RWPE1 (cell line): ENCODE results near the gene SEC14L1.

ENCODE experiments used
- CTCF ChIA-PET: fragments of 350-600 bp; sonication (Branson Sonifier 250); formaldehyde crosslinking; extraction: SDS; loops from one replicate; lab custom pipeline; 2021; lab: Yijun Ruan, JAX
- POLR2A ChIA-PET: fragments of 400-600 bp; formaldehyde crosslinking; extraction: SDS; loops from one replicate; lab custom pipeline; 2020; ENCODE audit warnings: antibody characterized with exemption; ENCODE audit not compliant: low non-redundant PET; lab: Yijun Ruan, JAX
- DNase-seq: peaks from one replicate; pipeline ENCODE4 v3.0.0; 2012; ENCODE audit warnings: low spot score
- H3K27ac ChIP-seq: fragments of 450-650 bp; 2 replicates; pipeline ENCODE4 v1.5.1; 2017
- TF ChIP-seq, protein P1 (sequence below): fragments of 450-650 bp; conservative IDR thresholded peaks from 2 replicates; pipeline ENCODE4 v1.5.1; 2017; ENCODE audit warnings: low read depth, mild to moderate bottlenecking

The SEC14L1 gene

DNA sequence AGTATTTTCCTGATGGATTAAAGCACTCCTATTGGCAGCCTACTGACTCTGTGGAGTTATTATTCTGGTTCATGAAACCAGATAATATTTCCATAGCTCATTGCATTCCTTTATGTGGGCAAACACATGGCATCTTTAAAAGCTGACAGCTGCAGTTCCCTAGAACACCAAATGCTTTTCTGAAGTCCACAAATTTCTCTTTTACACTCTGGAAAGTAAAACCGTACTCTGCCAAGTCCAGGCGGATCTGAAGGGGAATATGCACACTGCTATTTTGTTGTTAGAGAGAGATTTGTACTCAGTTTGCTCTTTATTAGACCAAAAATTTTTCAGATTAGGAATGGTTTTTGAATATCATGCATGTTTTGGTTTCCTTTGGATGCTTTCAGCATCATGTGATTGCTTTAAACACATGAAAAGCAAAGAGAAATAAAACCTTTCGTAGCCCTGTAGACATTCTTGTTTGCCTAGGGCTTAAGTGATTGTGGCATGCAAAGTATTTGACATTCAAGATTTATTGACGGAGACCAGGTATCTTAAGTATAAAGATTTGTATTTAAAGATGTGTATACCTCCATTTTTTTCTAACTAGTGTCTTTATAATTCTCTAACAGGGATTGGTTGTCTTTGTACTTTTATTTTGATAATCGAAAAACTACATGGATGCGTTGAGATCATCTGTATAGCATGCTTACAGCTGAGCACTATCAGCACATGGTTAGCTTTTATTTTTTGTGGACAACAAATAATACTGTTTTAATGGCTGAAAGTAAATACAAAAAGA, 19.5 kb downstream of the SEC14L1 start:
- CTCF ChIA-PET = interaction anchor here (0.6 kb wide), 3 partner anchors 23 to 422 kb away, joined by 3 to 5 read pairs (median 3); partner anchors contain the start of gene MFSD11

DNA sequence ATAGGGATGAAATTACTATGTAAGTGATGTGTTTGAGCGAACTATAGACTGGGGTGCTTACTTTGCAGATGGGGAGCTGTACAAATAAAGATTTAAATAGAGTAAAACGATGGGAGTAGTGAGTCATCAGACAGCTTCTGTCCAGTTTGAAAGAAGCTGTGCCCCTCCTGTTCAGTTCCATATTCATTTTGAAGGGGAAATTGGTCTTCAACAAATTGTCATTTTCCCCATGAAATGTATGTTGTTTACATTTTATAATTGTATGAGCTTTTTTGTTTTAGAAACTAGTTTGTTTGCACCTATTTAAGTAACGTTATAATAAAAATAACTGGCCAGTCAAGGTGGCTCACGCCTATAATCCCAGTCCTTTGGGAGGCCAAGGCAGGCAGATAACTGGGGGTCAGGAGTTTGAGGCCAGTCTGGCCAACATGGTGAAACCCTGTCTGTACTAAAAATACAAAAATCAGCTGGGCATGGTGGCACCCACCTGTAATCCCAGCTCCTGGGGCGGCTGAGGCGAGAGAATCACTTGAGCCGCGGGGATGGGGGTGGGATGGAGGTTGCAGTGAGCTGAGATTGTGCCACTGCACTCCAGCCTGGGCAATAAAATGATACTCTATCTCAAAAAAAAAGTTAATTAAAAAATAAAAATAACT, 20.2 kb downstream of the SEC14L1 start:
- POLR2A ChIA-PET = no interaction called here
- no peak for DNase-seq
- TF ChIP-seq, protein P1, sequence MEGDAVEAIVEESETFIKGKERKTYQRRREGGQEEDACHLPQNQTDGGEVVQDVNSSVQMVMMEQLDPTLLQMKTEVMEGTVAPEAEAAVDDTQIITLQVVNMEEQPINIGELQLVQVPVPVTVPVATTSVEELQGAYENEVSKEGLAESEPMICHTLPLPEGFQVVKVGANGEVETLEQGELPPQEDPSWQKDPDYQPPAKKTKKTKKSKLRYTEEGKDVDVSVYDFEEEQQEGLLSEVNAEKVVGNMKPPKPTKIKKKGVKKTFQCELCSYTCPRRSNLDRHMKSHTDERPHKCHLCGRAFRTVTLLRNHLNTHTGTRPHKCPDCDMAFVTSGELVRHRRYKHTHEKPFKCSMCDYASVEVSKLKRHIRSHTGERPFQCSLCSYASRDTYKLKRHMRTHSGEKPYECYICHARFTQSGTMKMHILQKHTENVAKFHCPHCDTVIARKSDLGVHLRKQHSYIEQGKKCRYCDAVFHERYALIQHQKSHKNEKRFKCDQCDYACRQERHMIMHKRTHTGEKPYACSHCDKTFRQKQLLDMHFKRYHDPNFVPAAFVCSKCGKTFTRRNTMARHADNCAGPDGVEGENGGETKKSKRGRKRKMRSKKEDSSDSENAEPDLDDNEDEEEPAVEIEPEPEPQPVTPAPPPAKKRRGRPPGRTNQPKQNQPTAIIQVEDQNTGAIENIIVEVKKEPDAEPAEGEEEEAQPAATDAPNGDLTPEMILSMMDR = no peak
- CTCF ChIA-PET = interaction anchor here (0.6 kb wide), 2 partner anchors 423 to 433 kb away, joined by 5 read pairs; partner anchors contain the start of gene MFSD11
- no peak overlapping the region for H3K27ac ChIP-seq

More for the DNA sequence above, 19.5 kb downstream of the SEC14L1 start:
- POLR2A ChIA-PET = no interaction called here
- TF ChIP-seq, protein P1 = no peak
- no peak overlapping the region for H3K27ac ChIP-seq
- DNase-seq = no peak

DNA sequence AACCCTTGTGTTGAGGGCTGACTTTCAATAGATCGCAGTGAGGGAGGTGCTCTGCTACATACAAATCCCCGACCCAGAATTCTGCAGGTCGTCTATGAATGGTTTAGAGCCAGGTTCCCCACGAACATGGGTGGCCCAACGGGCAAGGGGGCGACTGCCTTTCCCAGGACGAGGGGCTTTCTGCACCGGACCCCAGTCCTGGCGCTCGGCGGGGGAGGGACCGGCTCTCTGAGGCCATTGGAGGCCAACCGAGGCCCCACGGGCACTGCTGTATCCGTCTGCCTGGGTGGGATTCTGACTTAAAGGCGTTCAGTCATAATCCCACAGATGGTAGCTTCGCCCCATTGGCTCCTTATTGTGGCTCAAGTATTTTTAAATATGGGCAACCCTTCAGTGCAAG, 21.2 kb downstream of the SEC14L1 start:
- POLR2A ChIA-PET = no interaction called here

DNA sequence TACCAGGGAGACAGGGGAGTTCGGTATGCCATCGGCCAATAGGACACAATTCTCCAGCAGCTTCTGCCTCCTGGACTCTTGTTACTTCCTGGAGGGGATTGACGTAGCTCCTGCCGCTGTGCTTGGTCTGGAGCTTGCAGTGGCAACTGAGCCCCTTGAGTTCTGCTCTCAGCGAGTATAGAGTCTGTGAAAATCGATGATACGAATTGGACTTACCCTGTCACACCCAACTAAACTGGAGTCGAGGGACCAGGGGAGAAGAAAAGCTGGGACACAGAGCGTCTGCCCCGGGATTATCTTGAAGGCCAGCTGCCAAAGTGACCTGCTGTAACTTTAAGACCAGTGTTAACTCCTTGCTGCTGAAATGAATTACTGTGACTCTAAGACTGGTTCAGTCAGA, 22.2 kb downstream of the SEC14L1 start:
- H3K27ac ChIP-seq = 0 out of 2 replicates have a peak overlapping the region, but pooled peaks have one; percentile 13
- POLR2A ChIA-PET = interaction anchor here (0.6 kb wide), 1 partner anchor 58 kb away, joined by 7 read pairs; no protein-coding TSS in a partner anchor
- CTCF ChIA-PET = interaction anchor here (0.5 kb wide), 1 partner anchor 27 kb away, joined by 3 read pairs; no protein-coding TSS in a partner anchor

More for the DNA sequence above, 21.2 kb downstream of the SEC14L1 start:
- TF ChIP-seq, protein P1 = no peak
- DNase-seq = no peak
- CTCF ChIA-PET = no interaction called here
- no peak overlapping the region for H3K27ac ChIP-seq

DNA sequence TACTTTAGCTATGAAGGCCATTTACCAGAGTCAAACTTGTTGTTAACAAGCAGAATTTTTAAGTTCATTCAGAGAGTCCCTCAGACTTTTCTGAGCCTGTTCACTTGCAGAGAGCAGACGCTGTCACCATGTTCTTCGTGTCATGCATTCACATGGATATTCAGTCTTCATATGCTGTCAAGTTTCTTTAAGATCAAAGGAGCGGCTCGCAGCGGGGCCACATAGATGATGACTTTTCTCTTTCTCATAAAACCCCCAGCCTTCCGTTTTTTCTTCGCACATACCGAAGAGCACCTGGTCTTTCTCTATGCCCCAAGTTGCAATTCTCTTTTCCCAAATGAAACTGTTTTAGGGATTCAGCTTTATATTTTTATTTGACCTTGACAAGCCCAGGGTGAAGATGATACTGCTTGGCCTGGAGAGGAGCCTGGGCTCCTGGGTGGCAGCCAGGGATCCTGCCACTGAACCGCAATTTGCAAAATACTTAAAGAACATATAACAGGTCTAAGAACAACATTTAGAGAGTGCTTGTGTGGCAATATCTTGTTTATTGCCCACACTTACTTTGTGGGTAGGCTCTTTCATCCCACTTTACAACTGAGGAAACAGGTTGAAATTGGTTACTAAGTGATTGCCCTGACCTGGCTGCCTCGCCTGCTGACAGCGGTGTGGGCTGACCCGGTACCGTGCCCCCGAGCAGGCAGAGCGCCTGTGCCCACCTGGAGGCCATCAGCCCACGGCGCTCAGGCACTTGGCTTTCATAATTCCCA, 22.9 kb downstream of the SEC14L1 start:
- CTCF ChIA-PET = no interaction called here
- H3K27ac ChIP-seq = peak overlapping the region; percentile 22

More for the DNA sequence above, 22.2 kb downstream of the SEC14L1 start:
- no peak for DNase-seq
- TF ChIP-seq, protein P1 = no peak

More for the DNA sequence above, 22.9 kb downstream of the SEC14L1 start:
- POLR2A ChIA-PET = interaction anchor here (0.6 kb wide), 1 partner anchor 57 kb away, joined by 7 read pairs; no protein-coding TSS in a partner anchor
- DNase-seq = no peak
- TF ChIP-seq, protein P1 = no peak
